K562 (cell line): ENCODE results near the gene UQCRC2. TPM values are rescaled to one million over a fixed set of nuclear protein-coding genes. Genes with fewer than 3 reads are reported as not detected.
A peak's percentile ranks its signal among the peaks of the same experiment; 100 is the strongest.

ENCODE experiments used
- CBX8 ChIP-seq: fragments of 200-600 bp; sonication (generic); IDR thresholded peaks from 2 replicates; pipeline ENCODE4 v1.6.1; 2012; ENCODE audit warnings: borderline replicate concordance, mixed run types, low read depth, mild to moderate bottlenecking, moderate library complexity, mixed read lengths, low read length, control low read depth, inconsistent platforms; ENCODE audit not compliant: poor library complexity, severe bottlenecking; ENCODE audit errors: extremely low read depth
- CHD2 ChIP-seq: IDR thresholded peaks from 2 replicates; pipeline ENCODE4 v1.6.1; 2011; ENCODE audit warnings: low read depth, low read length
- E2F6 ChIP-seq, 2 experiments: IDR thresholded peaks; 2 replicates each; pipeline ENCODE4 v1.6.1; 2011; ENCODE audit warnings: borderline replicate concordance in 1 of 2, control low read depth in 1 of 2, low read depth in 1 of 2, low read length in 1 of 2, mild to moderate bottlenecking in 1 of 2, mixed read lengths in 1 of 2, moderate library complexity in 1 of 2; ENCODE audit not compliant: insufficient read depth in 1 of 2, insufficient read length in 1 of 2, poor library complexity in 1 of 2, severe bottlenecking in 1 of 2; ENCODE audit errors: extremely low read depth in 1 of 2
- KDM1A ChIP-seq, 2 experiments: fragments of 450-650 bp; IDR thresholded peaks; 2 replicates each; pipeline ENCODE4 v1.6.1; 2016; ENCODE audit warnings: mild to moderate bottlenecking in 2 of 2
- KDM4B ChIP-seq, 2 experiments: fragments of 450-650 bp in 1 of 2; sonication (generic) in 1 of 2; IDR thresholded peaks; 2 replicates each; pipeline ENCODE4 v1.6.1; 2016 to 2017; ENCODE audit warnings: borderline replicate concordance in 2 of 2, antibody characterized with exemption in 1 of 2, low read depth in 1 of 2, mild to moderate bottlenecking in 1 of 2
- NR2C2 ChIP-seq, 2 experiments: fragments of 200-800 bp in 1 of 2; sonication (Bioruptor generic) in 1 of 2; sonication (generic) in 1 of 2; formaldehyde crosslinking in 1 of 2; IDR thresholded peaks; 2 replicates each; pipeline versions ENCODE4 v1.6.1 to v1.8.0; 2016 to 2022; ENCODE audit warnings: mild to moderate bottlenecking in 1 of 2, missing compliant biosample characterization in 1 of 2, missing genetic modification characterization in 1 of 2, missing genetic modification reagents in 1 of 2
- POLR3A ChIP-seq: IDR thresholded peaks from 2 replicates; pipeline ENCODE4 v1.6.1; 2011; ENCODE audit warnings: borderline replicate concordance, mild to moderate bottlenecking, moderate library complexity; ENCODE audit not compliant: insufficient read length, insufficient read depth; ENCODE audit errors: extremely low read depth
- PRPF4 ChIP-seq: fragments of 200-400 bp; formaldehyde crosslinking; IDR thresholded peaks from one replicate; pipeline ENCODE4 v1.6.1; 2017; ENCODE audit warnings: low read length, low read depth, mild to moderate bottlenecking; ENCODE audit not compliant: insufficient read depth, poor library complexity, severe bottlenecking
- VEZF1 ChIP-seq: fragments of 200-800 bp; sonication (Bioruptor generic); IDR thresholded peaks from 2 replicates; pipeline ENCODE4 v1.6.1; 2017; ENCODE audit warnings: missing genetic modification characterization, missing compliant biosample characterization
- ZBTB11 ChIP-seq, 3 experiments: fragments of 200-800 bp in 1 of 3; fragments of 250-450 bp in 1 of 3; fragments of 450-650 bp in 1 of 3; sonication (Bioruptor Pico) in 1 of 3; sonication (Bioruptor generic) in 1 of 3; formaldehyde crosslinking in 1 of 3; IDR thresholded peaks; 2 replicates each; pipeline versions ENCODE4 v1.6.1 to v1.8.0; 2016 to 2022; ENCODE audit warnings: mild to moderate bottlenecking in 2 of 3, missing genetic modification characterization in 2 of 3, missing compliant biosample characterization in 1 of 3, moderate library complexity in 1 of 3
- ZFPM2 ChIP-seq: fragments of 250-450 bp; sonication (Bioruptor Pico); IDR thresholded peaks from 2 replicates; pipeline ENCODE4 v1.5.1; 2022; ENCODE audit warnings: mild to moderate bottlenecking
- ZNF316 ChIP-seq: fragments of 450-650 bp; IDR thresholded peaks from 2 replicates; pipeline ENCODE4 v1.6.1; 2016
- ZNF75A ChIP-seq: fragments of 450-650 bp; formaldehyde crosslinking; IDR thresholded peaks from 2 replicates; pipeline ENCODE4 v1.4.0; 2020; ENCODE audit warnings: mild to moderate bottlenecking
- polyA plus RNA-seq, 8 experiments: library from polyadenylated mRNA; depleted of rRNA in 4 of 8; stranded (reverse) in 5 of 8; unstranded in 3 of 8; fragments of >200 nt; fragmentation: Nextera tagmentation in 2 of 8; fragmentation: Illumina TruSeq in 1 of 8; extraction: Ambion mirVana in 2 of 8; extraction: Trizol in 1 of 8; gene quantifications; 2 replicates each; pipeline versions ENCODE4 v1.2.1 to v1.2.3, GENCODE V29; 2011 to 2014; ENCODE audit warnings: inconsistent platforms in 1 of 8, missing spikeins in 1 of 8
- total RNA-seq, 7 experiments: library from RNA; depleted of rRNA in 6 of 7; stranded (reverse); fragments of >200 nt in 6 of 7; fragmentation: Illumina TruSeq in 2 of 7; extraction: Trizol in 2 of 7; gene quantifications; 2 replicates each; pipeline versions ENCODE4 v1.2.1 to v1.2.3, GENCODE V29; 2011 to 2021; ENCODE audit warnings: low replicate concordance in 1 of 7
- TF ChIP-seq, protein P1 (sequence below), 3 experiments: IDR thresholded peaks in 2 of 3; conservative IDR thresholded peaks in 1 of 3; 2 replicates each; pipeline ENCODE4 v1.5.1; 2011 to 2012; ENCODE audit warnings: low read length in 3 of 3, mild to moderate bottlenecking in 3 of 3, control low read depth in 2 of 3, improper control_type of control experiment in 1 of 3, inconsistent platforms in 1 of 3, low read depth in 1 of 3, mixed read lengths in 1 of 3, moderate library complexity in 1 of 3; ENCODE audit not compliant: insufficient read depth in 2 of 3

The UQCRC2 gene
- total and polyA plus RNA-seq, 9 of the 15 experiments (the other 6 are each of a cell fraction or from before 2014, with no cell fraction given) = 177 to 516 (median 319) TPM

GRCh38 chr16:22008215-22009059, 55.3 kb downstream of the UQCRC2 start (continued):
- TF ChIP-seq, protein P1, sequence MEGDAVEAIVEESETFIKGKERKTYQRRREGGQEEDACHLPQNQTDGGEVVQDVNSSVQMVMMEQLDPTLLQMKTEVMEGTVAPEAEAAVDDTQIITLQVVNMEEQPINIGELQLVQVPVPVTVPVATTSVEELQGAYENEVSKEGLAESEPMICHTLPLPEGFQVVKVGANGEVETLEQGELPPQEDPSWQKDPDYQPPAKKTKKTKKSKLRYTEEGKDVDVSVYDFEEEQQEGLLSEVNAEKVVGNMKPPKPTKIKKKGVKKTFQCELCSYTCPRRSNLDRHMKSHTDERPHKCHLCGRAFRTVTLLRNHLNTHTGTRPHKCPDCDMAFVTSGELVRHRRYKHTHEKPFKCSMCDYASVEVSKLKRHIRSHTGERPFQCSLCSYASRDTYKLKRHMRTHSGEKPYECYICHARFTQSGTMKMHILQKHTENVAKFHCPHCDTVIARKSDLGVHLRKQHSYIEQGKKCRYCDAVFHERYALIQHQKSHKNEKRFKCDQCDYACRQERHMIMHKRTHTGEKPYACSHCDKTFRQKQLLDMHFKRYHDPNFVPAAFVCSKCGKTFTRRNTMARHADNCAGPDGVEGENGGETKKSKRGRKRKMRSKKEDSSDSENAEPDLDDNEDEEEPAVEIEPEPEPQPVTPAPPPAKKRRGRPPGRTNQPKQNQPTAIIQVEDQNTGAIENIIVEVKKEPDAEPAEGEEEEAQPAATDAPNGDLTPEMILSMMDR (IDR thresholded peaks at IDR 0.05 in 2 of 3, conservative IDR thresholded peaks at IDR 0.05 in 1 of 3; ENCODE audit: insufficient read depth in 2 of 3, low read depth in 1 of 3, low read length in 3 of 3) = no peak
- TF ChIP-seq CBX8 (no peak), KDM1A (IDR thresholded peaks at IDR 0.05) (no peak), PRPF4 (no peak), POLR3A (no peak), CHD2 (no peak), VEZF1 (CRISPR knock-in tag) (0 out of 2 replicates have a peak, but pooled peaks have one; percentile 64), ZFPM2 (CRISPR knock-in tag) (no peak), KDM4B (IDR thresholded peaks at IDR 0.05; ENCODE audit: borderline replicate concordance in 2 of 2, low read depth in 1 of 2) (no peak), E2F6 (IDR thresholded peaks at IDR 0.05; ENCODE audit: borderline replicate concordance in 1 of 2, extremely low read depth in 1 of 2, insufficient read depth in 1 of 2, insufficient read length in 1 of 2, low read depth in 1 of 2, low read length in 1 of 2, poor library complexity in 1 of 2, severe bottlenecking in 1 of 2) (peak in 1 of 2 experiments; percentile 26), ZNF75A (CRISPR knock-in tag) (no peak), NR2C2 (CRISPR knock-in tag; IDR thresholded peaks at IDR 0.05) (no peak), NR2C2 (tag; IDR thresholded peaks at IDR 0.05) (peak; percentile 98), ZBTB11 (CRISPR knock-in tag; IDR thresholded peaks at IDR 0.05) (peak in 1 of 3 experiments; percentile 33; a peak in 2 of 6 replicates), ZNF316 (no peak)
